K562 (cell line): Measurements from ENCODE around the gene BTBD16. TPM values are rescaled to one million over a fixed set of nuclear protein-coding genes. Genes with fewer than 3 reads are reported as not detected.

Experiments used
- ERF ChIP-seq: fragments of 450-650 bp; formaldehyde crosslinking; IDR thresholded peaks from 2 replicates; pipeline ENCODE4 v1.4.0; 2020; ENCODE audit warnings: mild to moderate bottlenecking, mixed read lengths
- HBP1 ChIP-seq: fragments of 450-650 bp; formaldehyde crosslinking; IDR thresholded peaks from 2 replicates; pipeline ENCODE4 v1.4.0; 2022; ENCODE audit warnings: missing genetic modification characterization
- HOXB6 ChIP-seq: fragments of 250-450 bp; sonication (Bioruptor Pico); IDR thresholded peaks from 2 replicates; pipeline ENCODE4 v1.5.1; 2022; ENCODE audit warnings: mild to moderate bottlenecking, borderline replicate concordance
- PHF21A ChIP-seq: fragments of 450-650 bp; IDR thresholded peaks from 2 replicates; pipeline ENCODE4 v1.6.1; 2017; ENCODE audit warnings: low read depth, borderline replicate concordance
- RAD21 ChIP-seq, 2 experiments: fragments of 250-450 bp in 1 of 2; fragments of 450-650 bp in 1 of 2; sonication (Bioruptor Pico) in 1 of 2; formaldehyde crosslinking in 1 of 2; IDR thresholded peaks in 1 of 2; conservative IDR thresholded peaks in 1 of 2; 2 replicates each; pipeline versions ENCODE4 v1.4.0 to v1.8.0; 2020 to 2022; ENCODE audit warnings: mild to moderate bottlenecking in 2 of 2, moderate library complexity in 1 of 2
- SMC3 ChIP-seq: conservative IDR thresholded peaks from 2 replicates; pipeline ENCODE4 v1.6.1; 2011; ENCODE audit warnings: low read depth, low read length, improper control_type of control experiment; ENCODE audit not compliant: insufficient read depth
- SRSF7 ChIP-seq: fragments of 200-400 bp; formaldehyde crosslinking; optimal IDR thresholded peaks from 2 replicates; pipeline ENCODE3; 2017; ENCODE audit warnings: mild to moderate bottlenecking, low read depth, low read length
- TAL1 ChIP-seq: fragments of 450-650 bp; IDR thresholded peaks from 2 replicates; pipeline ENCODE4 v1.6.1; 2016; ENCODE audit warnings: mild to moderate bottlenecking
- ZNF407 ChIP-seq: fragments of 450-650 bp; IDR thresholded peaks from 2 replicates; pipeline ENCODE4 v1.6.1; 2016; ENCODE audit warnings: low read depth
- polyA plus RNA-seq, 8 experiments: library from polyadenylated mRNA; depleted of rRNA in 4 of 8; stranded (reverse) in 5 of 8; unstranded in 3 of 8; fragments of >200 nt; fragmentation: Nextera tagmentation in 2 of 8; fragmentation: Illumina TruSeq in 1 of 8; extraction: Ambion mirVana in 2 of 8; extraction: Trizol in 1 of 8; gene quantifications; 2 replicates each; pipeline versions ENCODE4 v1.2.1 to v1.2.3, GENCODE V29; 2011 to 2014; ENCODE audit warnings: inconsistent platforms in 1 of 8, missing spikeins in 1 of 8
- total RNA-seq, 7 experiments: library from RNA; depleted of rRNA in 6 of 7; stranded (reverse); fragments of >200 nt in 6 of 7; fragmentation: Illumina TruSeq in 2 of 7; extraction: Trizol in 2 of 7; gene quantifications; 2 replicates each; pipeline versions ENCODE4 v1.2.1 to v1.2.3, GENCODE V29; 2011 to 2021; ENCODE audit warnings: low replicate concordance in 1 of 7
- TF ChIP-seq, protein P1 (sequence below), 3 experiments: IDR thresholded peaks in 2 of 3; conservative IDR thresholded peaks in 1 of 3; 2 replicates each; pipeline ENCODE4 v1.5.1; 2011 to 2012; ENCODE audit warnings: low read length in 3 of 3, mild to moderate bottlenecking in 3 of 3, control low read depth in 2 of 3, improper control_type of control experiment in 1 of 3, inconsistent platforms in 1 of 3, low read depth in 1 of 3, mixed read lengths in 1 of 3, moderate library complexity in 1 of 3; ENCODE audit not compliant: insufficient read depth in 2 of 3
- TF ChIP-seq, protein P2 (sequence below): fragments of 250-450 bp; sonication (Bioruptor Pico); IDR thresholded peaks from 2 replicates; pipeline ENCODE4 v1.4.0; 2020; ENCODE audit warnings: mild to moderate bottlenecking, moderate library complexity

BTBD16 gene
- total and polyA plus RNA-seq, 9 of the 15 experiments (the other 6 are each of a cell fraction or from before 2014, with no cell fraction given), result 0.11 TPM; not detected in 8

GRCh38 chr10:122342293-122343134 lies 71.4 kb downstream of the BTBD16 start (continued):
- TF ChIP-seq ZNF407 (no peak), RAD21 (CRISPR knock-in tag; conservative IDR thresholded peaks at IDR 0.05 in 1 of 2, IDR thresholded peaks at IDR 0.05 in 1 of 2) (peak in 1 of 2 experiments; percentile 59; a peak in 2 of 4 replicates), SMC3 (peak; percentile 40; the same call in 1 of the 2 replicates), HBP1 (no peak), TAL1 (no peak), SRSF7 (no peak), ERF (CRISPR knock-in tag) (no peak), PHF21A (no peak), HOXB6 (no peak)
- TF ChIP-seq, protein P1, sequence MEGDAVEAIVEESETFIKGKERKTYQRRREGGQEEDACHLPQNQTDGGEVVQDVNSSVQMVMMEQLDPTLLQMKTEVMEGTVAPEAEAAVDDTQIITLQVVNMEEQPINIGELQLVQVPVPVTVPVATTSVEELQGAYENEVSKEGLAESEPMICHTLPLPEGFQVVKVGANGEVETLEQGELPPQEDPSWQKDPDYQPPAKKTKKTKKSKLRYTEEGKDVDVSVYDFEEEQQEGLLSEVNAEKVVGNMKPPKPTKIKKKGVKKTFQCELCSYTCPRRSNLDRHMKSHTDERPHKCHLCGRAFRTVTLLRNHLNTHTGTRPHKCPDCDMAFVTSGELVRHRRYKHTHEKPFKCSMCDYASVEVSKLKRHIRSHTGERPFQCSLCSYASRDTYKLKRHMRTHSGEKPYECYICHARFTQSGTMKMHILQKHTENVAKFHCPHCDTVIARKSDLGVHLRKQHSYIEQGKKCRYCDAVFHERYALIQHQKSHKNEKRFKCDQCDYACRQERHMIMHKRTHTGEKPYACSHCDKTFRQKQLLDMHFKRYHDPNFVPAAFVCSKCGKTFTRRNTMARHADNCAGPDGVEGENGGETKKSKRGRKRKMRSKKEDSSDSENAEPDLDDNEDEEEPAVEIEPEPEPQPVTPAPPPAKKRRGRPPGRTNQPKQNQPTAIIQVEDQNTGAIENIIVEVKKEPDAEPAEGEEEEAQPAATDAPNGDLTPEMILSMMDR (IDR thresholded peaks at IDR 0.05 in 2 of 3, conservative IDR thresholded peaks at IDR 0.05 in 1 of 3; ENCODE audit: insufficient read depth in 2 of 3, low read depth in 1 of 3, low read length in 3 of 3), result peak; percentile 55 to 63 (median 60)
- TF ChIP-seq, protein P2, sequence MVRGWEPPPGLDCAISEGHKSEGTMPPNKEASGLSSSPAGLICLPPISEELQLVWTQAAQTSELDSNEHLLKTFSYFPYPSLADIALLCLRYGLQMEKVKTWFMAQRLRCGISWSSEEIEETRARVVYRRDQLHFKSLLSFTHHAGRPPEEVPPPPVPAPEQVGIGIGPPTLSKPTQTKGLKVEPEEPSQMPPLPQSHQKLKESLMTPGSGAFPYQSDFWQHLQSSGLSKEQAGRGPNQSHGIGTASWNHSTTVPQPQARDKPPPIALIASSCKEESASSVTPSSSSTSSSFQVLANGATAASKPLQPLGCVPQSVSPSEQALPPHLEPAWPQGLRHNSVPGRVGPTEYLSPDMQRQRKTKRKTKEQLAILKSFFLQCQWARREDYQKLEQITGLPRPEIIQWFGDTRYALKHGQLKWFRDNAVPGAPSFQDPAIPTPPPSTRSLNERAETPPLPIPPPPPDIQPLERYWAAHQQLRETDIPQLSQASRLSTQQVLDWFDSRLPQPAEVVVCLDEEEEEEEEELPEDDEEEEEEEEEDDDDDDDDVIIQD, result no peak
- TF ChIP-seq, all 486 proteins: peak for 5
